Left forelimb (tissue), 1 donor: ENCODE data around the gene RBAK.
"Not testable (repeated sequence)": the region's sequence is repeated elsewhere in the genome, so short reads cannot be mapped to it uniquely, and the experiment has no call there.

Experiments used
- DNase-seq: peaks from one replicate; pipeline ENCODE4 v3.0.0-alpha.2; 2018; ENCODE audit warnings: low spot score

Gene RBAK

GRCh38 chr7:5045558-5046396 lies at the start of gene RBAK:
RBAK (plus strand) TSS chr7:5045860; CDS start chr7:5048077, 2,217 bp downstream.
- DNase-seq: peak; percentile 93

GRCh38 chr7:4996696-4997222 lies 48.9 kb upstream of the RBAK start:
- DNase-seq: no peak

GRCh38 chr7:4998244-4998643 lies 47.4 kb upstream of the RBAK start:
- no peak for DNase-seq

GRCh38 chr7:4998910-4999309 lies 46.8 kb upstream of the RBAK start:
- DNase-seq: no peak

GRCh38 chr7:4999369-4999950 lies 46.2 kb upstream of the RBAK start:
- DNase-seq: no peak

- DNase-seq: no peak
Measured at GRCh38 chr7:5001003-5001402, 44.7 kb upstream of the RBAK start.

- DNase-seq: no peak
Measured at GRCh38 chr7:5001911-5002310, 43.7 kb upstream of the RBAK start.

GRCh38 chr7:5005066-5005465 lies 40.6 kb upstream of the RBAK start:
- no peak for DNase-seq

- DNase-seq: peak; percentile 44
Measured at GRCh38 chr7:5012985-5013384, 32.7 kb upstream of the RBAK start.

- peak; percentile 17 for DNase-seq
Measured at GRCh38 chr7:5015936-5016335, 29.7 kb upstream of the RBAK start.

GRCh38 chr7:5017626-5018025 lies 28.0 kb upstream of the RBAK start:
- DNase-seq: peak; percentile 20

GRCh38 chr7:5020098-5020497 lies 25.6 kb upstream of the RBAK start:
- DNase-seq: peak; percentile 45

- peak; percentile 25 for DNase-seq
Measured at GRCh38 chr7:5020976-5021550, 24.6 kb upstream of the RBAK start.

GRCh38 chr7:5023626-5024025 lies 22.0 kb upstream of the RBAK start:
- DNase-seq: not testable (repeated sequence)

- not testable (repeated sequence) for DNase-seq
Measured at GRCh38 chr7:5027796-5028410, 17.8 kb upstream of the RBAK start.

- DNase-seq: peak; percentile 36
Measured at GRCh38 chr7:5033186-5033585, 12.5 kb upstream of the RBAK start.

GRCh38 chr7:5035276-5035675 lies 10.4 kb upstream of the RBAK start:
- DNase-seq: no peak

- no peak for DNase-seq
Measured at GRCh38 chr7:5036446-5036845, 9.2 kb upstream of the RBAK start.

GRCh38 chr7:5041047-5041446 lies 4.6 kb upstream of the RBAK start:
- no peak for DNase-seq

GRCh38 chr7:5043661-5044060 lies 2.0 kb upstream of the RBAK start:
- DNase-seq: no peak

- DNase-seq: not testable (repeated sequence)
Measured at GRCh38 chr7:5046397-5046732, 705 bp downstream of the RBAK start.

GRCh38 chr7:5047127-5047526 lies 1.5 kb downstream of the RBAK start:
- DNase-seq: not testable (repeated sequence)

GRCh38 chr7:5050676-5051075 lies 5.0 kb downstream of the RBAK start:
- no peak for DNase-seq
